Stimulated activated naive CD8-positive, alpha-beta T cell treated with anti-CD3 and anti-CD28 coated beads, Interleukin-15, Interleukin-2, amounts not matched to agents 100 ng/mL and 50 ng/mL, for 24 hours (primary cell): ENCODE measurements around the gene STK39.

Experiments
- H3K27ac Mint-ChIP-seq: one replicate; pipeline ENCODE4 v1.8.0; 2021; ENCODE audit warnings: mild to moderate bottlenecking, mixed read lengths
- H3K27me3 Mint-ChIP-seq: one replicate; pipeline ENCODE4 v1.8.0; 2021; ENCODE audit warnings: mixed read lengths
- H3K36me3 Mint-ChIP-seq: one replicate; pipeline ENCODE4 v1.8.0; 2021; ENCODE audit warnings: low read depth, mixed read lengths
- H3K4me1 Mint-ChIP-seq: one replicate; pipeline ENCODE4 v1.8.0; 2021; ENCODE audit warnings: low read depth, mixed read lengths
- H3K4me3 Mint-ChIP-seq: one replicate; pipeline ENCODE4 v1.8.0; 2021; ENCODE audit warnings: mild to moderate bottlenecking, mixed read lengths
- H3K9me3 Mint-ChIP-seq: one replicate; pipeline ENCODE4 v1.8.0; 2021; ENCODE audit warnings: mixed read lengths

The STK39 gene

DNA sequence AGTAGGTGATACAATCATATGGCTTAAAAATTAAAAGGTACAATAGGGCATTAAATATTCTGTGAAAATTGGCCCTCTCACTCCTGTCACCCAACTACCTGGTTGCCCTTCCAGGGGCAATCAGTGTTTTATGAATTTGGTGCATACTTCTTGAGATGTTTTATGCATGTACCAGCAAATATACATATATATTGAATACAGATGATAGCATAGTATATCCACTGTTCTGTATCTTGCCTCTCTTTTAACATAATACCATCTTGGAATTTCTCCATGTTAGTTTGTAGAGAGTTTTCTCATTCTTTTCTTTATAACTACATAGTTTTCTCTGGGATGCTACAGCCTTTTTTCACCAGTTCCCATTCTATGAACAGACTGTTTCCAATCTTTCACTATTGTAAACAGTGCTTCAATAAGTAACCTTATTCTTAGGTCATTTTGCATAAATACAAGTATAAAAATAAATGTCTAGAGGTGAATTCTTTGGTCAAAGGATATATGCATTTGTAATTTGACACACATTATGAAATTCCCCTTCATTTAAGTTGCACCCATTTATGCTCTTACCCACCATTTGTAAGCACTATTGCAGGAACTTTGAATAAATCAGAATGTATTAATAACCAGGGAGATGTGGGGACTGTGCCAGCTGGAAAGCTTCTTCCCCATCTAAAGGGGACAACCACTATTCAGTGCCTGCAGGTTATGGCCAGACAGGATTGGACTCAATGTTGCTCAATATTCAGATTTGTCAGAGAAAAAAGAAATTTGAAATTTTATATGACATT lies 225.4 kb downstream of the STK39 start:
- Mint-ChIP-seq H3K4me1 (no peaks in the 10 kb centered on the region), H3K36me3 (peaks cover 25% of the 10 kb centered on the region)

DNA sequence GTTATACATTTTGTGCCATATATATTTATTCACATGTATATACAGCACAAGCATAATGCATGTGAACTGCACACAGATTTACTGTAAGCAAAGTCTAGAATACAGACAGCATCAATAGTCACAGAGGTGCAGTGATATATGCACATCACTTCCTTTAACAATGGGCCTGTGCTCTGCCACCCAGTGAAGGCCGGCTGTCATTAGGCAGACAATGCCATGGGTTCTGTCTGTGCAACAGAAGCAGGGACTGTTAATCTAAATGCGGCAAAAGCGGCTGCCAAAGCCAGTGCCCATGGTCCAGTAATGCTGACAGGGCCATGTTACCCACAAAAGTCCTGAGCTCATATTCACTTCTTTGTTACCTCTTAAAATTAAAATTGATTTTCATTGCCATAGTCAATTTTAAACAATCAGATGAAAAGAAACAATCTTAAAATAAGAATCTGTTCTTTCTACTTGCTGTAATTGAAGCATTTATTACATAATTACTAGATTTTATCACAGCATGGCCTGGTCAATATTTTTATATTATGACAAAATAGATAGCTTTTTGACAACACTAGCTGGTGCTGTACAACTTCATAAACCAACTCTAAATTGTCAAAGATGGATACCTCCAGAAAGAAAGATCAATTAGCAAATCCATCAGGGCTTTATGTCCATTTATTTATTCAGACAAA lies 232.0 kb downstream of the STK39 start:
- no peaks in the 10 kb centered on the region for H3K27me3 Mint-ChIP-seq
- H3K27ac Mint-ChIP-seq = no peak overlapping the region
- H3K4me1 Mint-ChIP-seq = peaks cover 7% of the 10 kb centered on the region
- peaks cover 34% of the 10 kb centered on the region for H3K36me3 Mint-ChIP-seq
- H3K9me3 Mint-ChIP-seq = no peaks in the 10 kb centered on the region
- no peak overlapping the region for H3K4me3 Mint-ChIP-seq

More for the DNA sequence above, 225.4 kb downstream of the STK39 start:
- no peaks in the 10 kb centered on the region for H3K9me3 Mint-ChIP-seq
- no peaks in the 10 kb centered on the region for H3K27me3 Mint-ChIP-seq
- H3K27ac Mint-ChIP-seq = no peak overlapping the region
- H3K4me3 Mint-ChIP-seq = no peak overlapping the region

DNA sequence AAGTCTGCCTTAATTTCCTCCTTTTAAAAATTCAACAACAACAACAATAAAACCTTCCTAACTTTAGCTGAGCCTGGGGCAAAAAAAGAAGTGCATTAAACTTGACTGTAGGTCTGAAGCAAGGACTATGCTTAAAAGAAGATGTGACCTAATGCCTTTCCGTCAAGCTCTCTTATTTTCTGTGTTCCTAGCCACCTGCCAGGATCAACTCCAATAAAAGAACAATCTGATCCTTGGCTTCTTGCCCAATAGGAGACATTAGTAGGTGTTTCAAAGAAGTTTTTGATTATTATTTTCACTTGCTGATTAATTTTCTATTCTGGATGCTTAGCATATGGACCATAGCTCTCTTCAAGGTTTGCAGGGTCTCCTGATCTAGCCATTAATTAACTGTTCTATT lies 237.5 kb downstream of the STK39 start:
- Mint-ChIP-seq H3K4me3 (no peak overlapping the region), H3K27me3 (no peaks in the 10 kb centered on the region), H3K27ac (no peak overlapping the region), H3K4me1 (peaks cover 7% of the 10 kb centered on the region), H3K36me3 (peaks cover 68% of the 10 kb centered on the region), H3K9me3 (no peaks in the 10 kb centered on the region)

DNA sequence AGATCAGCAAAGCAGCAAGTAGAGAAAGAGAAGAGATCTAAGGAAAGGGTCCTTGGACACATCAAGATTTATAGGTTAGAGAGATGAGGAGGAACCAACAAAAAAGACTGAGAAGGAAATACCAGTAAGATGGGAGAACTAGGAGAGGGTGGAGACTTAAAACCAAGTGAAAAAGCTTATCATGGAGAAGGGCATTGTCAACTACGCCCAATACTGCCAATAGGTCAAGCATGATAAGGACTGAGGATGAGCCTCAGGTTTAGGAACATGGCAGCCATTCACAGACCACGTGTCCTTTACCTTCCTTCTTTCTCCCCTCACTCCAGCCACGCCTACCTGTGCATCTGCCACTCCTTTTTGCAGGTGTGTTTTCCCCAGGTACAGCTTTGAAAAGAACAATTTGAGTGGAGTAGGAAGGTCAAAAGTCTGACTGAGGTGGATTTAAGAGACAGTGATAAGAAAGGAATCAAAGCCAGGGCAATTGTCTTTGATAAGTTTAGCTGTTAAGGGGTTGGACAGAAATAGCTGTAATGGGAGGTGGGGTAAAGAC lies 238.7 kb downstream of the STK39 start:
- Mint-ChIP-seq H3K27ac (no peak overlapping the region), H3K9me3 (no peaks in the 10 kb centered on the region), H3K4me1 (peaks cover 4% of the 10 kb centered on the region), H3K4me3 (no peak overlapping the region), H3K36me3 (peaks cover 68% of the 10 kb centered on the region), H3K27me3 (no peaks in the 10 kb centered on the region)

DNA sequence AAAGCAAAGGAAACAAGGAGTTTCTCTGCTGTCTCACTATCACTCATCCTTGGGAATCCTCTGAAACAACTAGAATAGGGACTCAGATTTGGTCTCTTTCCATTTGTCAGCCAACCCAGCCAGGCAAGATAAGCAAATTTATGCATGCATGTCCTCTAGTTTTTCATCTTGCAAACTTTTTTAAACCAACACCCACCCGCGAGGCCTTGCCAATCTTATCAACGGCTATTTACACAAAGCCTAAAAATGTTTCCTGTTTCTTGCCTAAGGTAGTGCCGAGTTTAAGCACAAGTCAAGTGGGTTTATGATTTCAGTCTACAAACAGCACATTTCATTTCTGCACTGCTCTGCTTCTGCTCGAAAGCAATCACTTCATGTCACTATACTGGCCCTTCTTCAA lies 240.9 kb downstream of the STK39 start:
- no peaks in the 10 kb centered on the region for H3K27me3 Mint-ChIP-seq
- H3K9me3 Mint-ChIP-seq = no peaks in the 10 kb centered on the region
- peaks cover 17% of the 10 kb centered on the region for H3K4me1 Mint-ChIP-seq
- no peak overlapping the region for H3K27ac Mint-ChIP-seq
- peaks cover 53% of the 10 kb centered on the region for H3K36me3 Mint-ChIP-seq
- H3K4me3 Mint-ChIP-seq = no peak overlapping the region

DNA sequence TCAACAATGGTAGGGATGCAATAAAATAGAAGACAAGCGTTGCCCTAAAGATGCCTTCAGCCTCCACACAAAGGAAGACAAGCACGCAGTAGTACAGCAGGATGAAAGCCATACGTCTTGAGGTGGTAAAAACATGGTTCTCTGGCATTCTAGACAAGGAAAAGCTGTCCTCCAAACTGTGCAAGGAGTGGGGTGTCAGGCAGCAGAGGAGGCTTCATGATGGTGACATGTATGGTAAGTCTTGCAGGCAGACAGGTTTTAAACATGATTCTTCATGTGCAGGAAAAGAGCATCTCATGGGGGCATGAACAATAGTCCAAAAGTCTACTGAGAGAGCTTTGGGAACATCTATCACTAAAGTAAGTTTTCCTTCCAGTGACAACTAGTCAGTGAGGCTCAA lies 241.8 kb downstream of the STK39 start:
- Mint-ChIP-seq H3K27ac (no peak overlapping the region), H3K9me3 (no peaks in the 10 kb centered on the region), H3K36me3 (peaks cover 62% of the 10 kb centered on the region), H3K4me1 (peaks cover 17% of the 10 kb centered on the region), H3K4me3 (no peak overlapping the region), H3K27me3 (no peaks in the 10 kb centered on the region)

DNA sequence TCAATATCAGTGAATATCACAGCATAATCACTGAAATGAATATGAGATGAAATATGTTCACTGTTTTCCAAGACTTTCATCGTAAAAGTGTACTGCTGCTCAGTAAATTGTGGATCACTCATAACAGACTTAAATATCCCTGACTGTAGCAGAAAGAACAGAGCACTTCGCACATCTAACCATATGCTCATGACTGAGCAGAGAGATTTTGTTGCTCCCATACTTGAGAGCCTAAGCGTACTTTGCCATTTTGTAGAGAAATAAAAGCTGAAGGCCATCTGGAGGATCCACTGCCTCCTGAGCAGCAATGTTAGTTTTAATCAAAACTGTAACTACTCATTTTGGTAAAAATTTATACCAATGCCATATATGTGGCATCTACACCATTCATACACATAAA lies 243.5 kb downstream of the STK39 start:
- Mint-ChIP-seq H3K27me3 (no peaks in the 10 kb centered on the region), H3K36me3 (peaks cover 54% of the 10 kb centered on the region), H3K27ac (no peak overlapping the region), H3K4me3 (no peak overlapping the region), H3K9me3 (no peaks in the 10 kb centered on the region), H3K4me1 (peaks cover 17% of the 10 kb centered on the region)

DNA sequence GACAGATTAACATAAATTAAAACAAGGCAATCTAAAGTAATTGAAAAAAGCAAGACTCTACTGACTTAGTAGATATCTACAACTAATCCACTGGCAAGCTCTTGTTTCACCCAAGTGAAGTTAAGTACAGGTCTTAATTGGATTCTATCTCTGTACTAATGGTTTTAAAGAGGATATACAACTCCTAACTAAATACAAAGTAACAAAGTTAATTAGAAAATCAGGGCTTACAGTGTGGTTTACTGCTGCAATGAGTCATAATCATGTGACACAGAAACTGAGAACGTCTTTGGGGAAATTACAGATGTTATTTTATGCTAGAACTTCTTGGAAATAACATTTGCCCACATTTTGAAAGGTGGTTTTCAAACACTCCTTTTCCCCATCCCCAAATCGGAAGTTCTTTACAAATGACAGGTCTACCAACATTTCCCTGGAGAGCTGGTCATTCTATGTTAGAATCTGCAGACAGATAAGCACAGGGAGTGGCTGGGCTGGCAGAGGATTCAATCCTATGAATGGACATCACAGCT lies 245.3 kb downstream of the STK39 start:
- peak overlapping the region; percentile 22 for H3K27ac Mint-ChIP-seq
- H3K9me3 Mint-ChIP-seq = no peaks in the 10 kb centered on the region
- H3K4me3 Mint-ChIP-seq = peak overlapping the region; percentile 28
- H3K27me3 Mint-ChIP-seq = no peaks in the 10 kb centered on the region
- peaks cover 17% of the 10 kb centered on the region for H3K4me1 Mint-ChIP-seq
- H3K36me3 Mint-ChIP-seq = peaks cover 37% of the 10 kb centered on the region

DNA sequence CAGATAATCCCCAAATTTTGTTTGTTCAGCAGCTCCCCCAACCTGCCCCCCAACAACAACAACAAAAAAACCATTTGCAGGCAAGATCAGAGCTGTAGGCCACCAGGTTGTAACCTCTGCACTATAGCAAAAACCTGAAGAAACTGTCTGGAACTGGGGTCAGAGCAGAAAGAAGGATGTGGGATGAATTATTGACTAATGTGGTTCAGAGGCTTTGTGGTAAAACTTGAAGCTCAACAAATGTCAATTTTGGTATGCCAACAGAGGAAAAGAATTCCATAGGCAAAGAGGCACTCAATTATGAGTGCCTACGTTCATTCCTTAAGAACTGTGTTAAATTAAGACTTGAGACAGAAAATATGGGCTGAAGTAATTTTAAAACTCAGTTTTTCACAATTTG lies 255.1 kb downstream of the STK39 start:
- H3K9me3 Mint-ChIP-seq = no peaks in the 10 kb centered on the region
- H3K27ac Mint-ChIP-seq = no peak overlapping the region
- H3K4me1 Mint-ChIP-seq = peaks cover 4% of the 10 kb centered on the region
- no peaks in the 10 kb centered on the region for H3K27me3 Mint-ChIP-seq
- no peak overlapping the region for H3K4me3 Mint-ChIP-seq
- H3K36me3 Mint-ChIP-seq = peaks cover 15% of the 10 kb centered on the region

DNA sequence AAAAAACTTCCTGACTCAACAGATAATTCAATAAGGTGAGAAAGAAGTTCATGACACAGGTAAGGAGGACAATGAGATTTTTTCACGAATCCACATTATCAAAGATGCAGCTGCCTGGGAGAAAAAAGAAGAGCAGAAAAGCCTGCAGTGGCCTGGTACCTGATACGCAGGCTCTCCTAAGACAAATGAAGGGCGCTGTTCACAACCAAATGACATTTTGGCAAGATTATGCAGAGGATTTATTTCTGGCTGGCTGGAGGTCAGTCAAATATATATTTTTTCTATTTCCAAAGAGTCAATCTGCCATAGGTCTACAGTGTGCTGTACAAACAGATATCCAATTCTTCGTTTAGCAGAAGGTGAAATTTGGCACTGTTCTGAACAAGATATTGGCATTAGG lies 257.3 kb downstream of the STK39 start:
- Mint-ChIP-seq H3K9me3 (no peaks in the 10 kb centered on the region), H3K27ac (no peak overlapping the region), H3K4me1 (peaks cover 4% of the 10 kb centered on the region), H3K4me3 (no peak overlapping the region), H3K27me3 (no peaks in the 10 kb centered on the region), H3K36me3 (peaks cover 11% of the 10 kb centered on the region)

DNA sequence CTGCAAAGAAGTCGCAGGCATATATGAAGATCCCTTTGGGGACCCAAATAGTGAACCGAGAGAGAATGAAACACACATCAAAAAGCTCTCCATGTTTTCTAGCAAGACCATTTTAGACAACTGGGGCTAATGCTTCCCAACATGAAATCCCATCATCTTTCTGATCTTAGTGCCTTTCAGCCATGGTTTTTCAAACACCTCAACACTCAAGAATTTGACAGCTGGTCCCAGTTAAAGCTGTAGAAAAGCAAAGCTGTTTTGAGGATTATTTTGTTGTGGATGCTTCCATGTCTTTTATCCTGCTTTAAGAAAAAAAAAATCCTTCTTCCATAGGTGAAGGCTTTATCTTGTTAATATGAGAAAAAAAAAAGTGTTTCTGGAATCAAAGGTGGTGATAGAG lies 259.1 kb downstream of the STK39 start:
- H3K27ac Mint-ChIP-seq = no peak overlapping the region
- H3K9me3 Mint-ChIP-seq = no peaks in the 10 kb centered on the region
- H3K27me3 Mint-ChIP-seq = no peaks in the 10 kb centered on the region
- H3K4me1 Mint-ChIP-seq = peaks cover 4% of the 10 kb centered on the region
- H3K4me3 Mint-ChIP-seq = no peak overlapping the region
- peaks cover 23% of the 10 kb centered on the region for H3K36me3 Mint-ChIP-seq

DNA sequence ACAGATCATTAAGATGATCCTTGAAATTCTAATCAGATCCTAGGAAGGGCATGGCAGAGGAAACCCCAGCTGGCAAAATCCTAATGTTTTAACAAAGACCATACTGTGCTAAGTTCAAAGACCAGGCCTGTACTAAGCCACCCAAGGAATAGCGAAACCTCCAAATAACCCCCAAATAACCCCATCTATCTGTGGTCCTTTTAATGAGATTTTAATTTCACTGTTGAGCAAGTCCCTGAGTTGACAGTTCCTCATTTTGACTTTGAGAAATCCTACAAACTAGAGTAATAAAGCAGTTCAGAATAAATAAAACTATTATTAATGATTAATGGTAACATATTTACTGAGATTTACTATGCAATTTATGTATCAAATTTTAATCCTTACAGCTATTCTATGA lies 259.8 kb downstream of the STK39 start:
- Mint-ChIP-seq H3K36me3 (peaks cover 24% of the 10 kb centered on the region), H3K27me3 (no peaks in the 10 kb centered on the region), H3K9me3 (no peaks in the 10 kb centered on the region), H3K27ac (no peak overlapping the region), H3K4me1 (peaks cover 4% of the 10 kb centered on the region), H3K4me3 (no peak overlapping the region)

DNA sequence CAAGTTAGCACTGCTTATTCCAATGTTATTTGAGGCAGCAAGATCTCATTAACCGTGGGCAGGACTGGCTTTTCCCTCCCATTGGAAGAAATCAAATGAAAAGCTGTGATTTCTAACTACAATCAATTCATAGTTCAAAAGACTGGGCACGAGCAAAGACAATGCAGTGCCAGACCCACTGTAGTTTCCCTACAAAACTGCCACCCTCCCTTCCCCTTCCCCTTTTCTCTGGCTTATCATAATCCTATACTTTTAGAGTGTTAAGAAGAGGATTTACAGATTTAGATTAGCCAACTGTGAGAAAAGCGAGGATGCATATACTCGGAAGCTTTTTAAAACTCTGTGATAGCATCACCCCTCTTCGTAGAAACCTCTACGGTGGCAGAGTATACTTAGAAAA lies 260.4 kb downstream of the STK39 start:
- Mint-ChIP-seq H3K27ac (no peak overlapping the region), H3K9me3 (no peaks in the 10 kb centered on the region)

DNA sequence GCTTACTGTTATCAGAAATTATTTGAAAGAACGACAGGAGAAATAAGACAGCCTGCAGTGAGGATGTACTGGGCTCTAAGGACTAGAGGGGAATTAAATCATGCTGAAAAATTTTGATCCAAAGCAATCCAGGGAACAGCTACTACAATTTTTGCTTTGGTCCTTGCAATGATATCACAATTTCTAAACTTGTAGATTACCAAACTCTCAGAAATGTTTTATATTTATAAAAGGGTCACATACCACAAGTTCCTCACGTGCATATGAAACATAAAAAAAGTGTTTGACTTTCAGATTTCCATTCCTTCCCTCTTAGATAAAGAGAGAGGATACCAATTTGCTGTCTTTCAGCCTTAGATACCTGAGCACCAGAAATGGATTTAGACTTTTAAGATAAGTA lies 261.2 kb downstream of the STK39 start:
- Mint-ChIP-seq H3K9me3 (no peaks in the 10 kb centered on the region), H3K4me3 (no peak overlapping the region), H3K27me3 (no peaks in the 10 kb centered on the region), H3K4me1 (no peaks in the 10 kb centered on the region), H3K36me3 (peaks cover 26% of the 10 kb centered on the region), H3K27ac (no peak overlapping the region)

More for the DNA sequence above, 260.4 kb downstream of the STK39 start:
- Mint-ChIP-seq H3K27me3 (no peaks in the 10 kb centered on the region), H3K4me3 (no peak overlapping the region), H3K36me3 (peaks cover 26% of the 10 kb centered on the region), H3K4me1 (no peaks in the 10 kb centered on the region)

DNA sequence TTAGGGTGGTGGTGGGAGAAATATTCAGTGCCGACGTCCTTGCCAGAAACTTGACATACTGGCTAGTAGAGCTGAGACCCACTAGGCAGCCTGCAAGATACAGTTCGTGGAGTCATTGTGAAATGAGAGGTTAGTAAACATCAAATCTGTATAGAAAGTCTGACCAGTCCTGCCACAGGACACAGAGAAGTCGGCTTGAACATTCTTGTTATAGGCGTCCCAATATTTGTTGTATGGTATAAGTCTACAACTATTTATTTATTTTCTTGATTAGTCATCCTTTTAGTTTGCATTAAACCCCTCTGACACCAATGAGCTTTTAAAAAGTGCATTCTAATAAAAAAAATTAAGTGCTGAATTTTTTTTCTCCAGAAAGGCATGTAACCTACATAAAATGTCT lies 265.4 kb downstream of the STK39 start:
- Mint-ChIP-seq H3K9me3 (no peaks in the 10 kb centered on the region), H3K4me1 (no peaks in the 10 kb centered on the region), H3K36me3 (peaks cover 48% of the 10 kb centered on the region), H3K27me3 (no peaks in the 10 kb centered on the region), H3K27ac (no peak overlapping the region), H3K4me3 (no peak overlapping the region)
